Stimulated activated CD8-positive, alpha-beta memory T cell treated with anti-CD3 and anti-CD28 coated beads, Interleukin-15, amount 100 ng/mL, for 4 hours (primary cell): ENCODE measurements around the gene ZNF536.
"Not testable (repeated sequence)": the region's sequence is repeated elsewhere in the genome, so short reads cannot be mapped to it uniquely, and the experiment has no call there.

Experiments used
- DNase-seq, 2 donors: peaks; one replicate each; pipeline ENCODE4 v3.0.0-alpha.2; 2020; ENCODE audit warnings: low read depth in 2 of 2

ZNF536 gene

GRCh38 chr19:30341611-30342201 is 30.5 kb upstream of the ZNF536 start:
- DNase-seq = no peak

GRCh38 chr19:30342901-30343300 is 29.3 kb upstream of the ZNF536 start:
- DNase-seq = no peak

- DNase-seq = no peak
Measured at GRCh38 chr19:30344446-30345425, 27.4 kb upstream of the ZNF536 start.

GRCh38 chr19:30345686-30346085 is 26.5 kb upstream of the ZNF536 start:
- DNase-seq = no peak

GRCh38 chr19:30346468-30346867 is 25.7 kb upstream of the ZNF536 start:
- DNase-seq = not testable (repeated sequence)

- DNase-seq = no peak
Measured at GRCh38 chr19:30349131-30349730, 23.0 kb upstream of the ZNF536 start.

- DNase-seq = no peak
Measured at GRCh38 chr19:30350692-30351663, 21.2 kb upstream of the ZNF536 start.

GRCh38 chr19:30351774-30352173 is 20.4 kb upstream of the ZNF536 start:
- DNase-seq = no peak

- no peak for DNase-seq
Measured at GRCh38 chr19:30353394-30353945, 18.7 kb upstream of the ZNF536 start.

- DNase-seq = no peak
Measured at GRCh38 chr19:30355586-30355985, 16.6 kb upstream of the ZNF536 start.

GRCh38 chr19:30356951-30357579 is 15.1 kb upstream of the ZNF536 start:
- no peak for DNase-seq

- DNase-seq = no peak
Measured at GRCh38 chr19:30357580-30357954, 14.6 kb upstream of the ZNF536 start.

- DNase-seq = no peak
Measured at GRCh38 chr19:30358319-30358718, 13.9 kb upstream of the ZNF536 start.

- DNase-seq = no peak
Measured at GRCh38 chr19:30358821-30359580, 13.2 kb upstream of the ZNF536 start.

GRCh38 chr19:30359936-30360335 is 12.2 kb upstream of the ZNF536 start:
- DNase-seq = no peak

- DNase-seq = no peak
Measured at GRCh38 chr19:30360376-30361106, 11.6 kb upstream of the ZNF536 start.

GRCh38 chr19:30361107-30361447 is 11.1 kb upstream of the ZNF536 start:
- DNase-seq = no peak

- no peak for DNase-seq
Measured at GRCh38 chr19:30361721-30362120, 10.5 kb upstream of the ZNF536 start.

- DNase-seq = no peak
Measured at GRCh38 chr19:30362156-30362754, 9.9 kb upstream of the ZNF536 start.
